GM06990 (cell line): ENCODE data around the gene TPPP2.

ENCODE experiments used
- DNase-seq: peaks from one replicate; pipeline ENCODE4 v3.0.0-alpha.2; 2011; ENCODE audit not compliant: insufficient read length; ENCODE audit errors: extremely low read depth
- H3K27me3 ChIP-seq: replicated peaks from 2 replicates; pipeline ENCODE4 v1.6.0; 2011; ENCODE audit warnings: low read length; ENCODE audit not compliant: control insufficient read depth, insufficient read depth
- H3K36me3 ChIP-seq: 2 replicates; pipeline ENCODE4 v1.5.1; 2011; ENCODE audit warnings: low read length; ENCODE audit not compliant: control insufficient read depth, insufficient read depth
- H3K4me3 ChIP-seq: replicated peaks from 2 replicates; pipeline ENCODE4 v1.5.1; 2011; ENCODE audit warnings: low read depth, mild to moderate bottlenecking, control low read depth, low read length
- CTCF ChIP-seq: IDR thresholded peaks from 2 replicates; pipeline ENCODE4 v1.5.1; 2011; ENCODE audit warnings: low read length, control low read depth, mild to moderate bottlenecking, inconsistent platforms; ENCODE audit not compliant: insufficient read depth, poor library complexity, severe bottlenecking

The TPPP2 gene

GRCh38 chr14:21023817-21024584 is 6.0 kb upstream of the TPPP2 start:
- no peak overlapping the region for H3K4me3 ChIP-seq
- DNase-seq, result no peak
- no peak for TF ChIP-seq CTCF
- H3K36me3 ChIP-seq, result no peaks in the 10 kb centered on the region
- H3K27me3 ChIP-seq, result peaks cover 4% of the 10 kb centered on the region

GRCh38 chr14:21024585-21025370 is 5.2 kb upstream of the TPPP2 start, which contains the start of gene NDRG2:
Gene NDRG2 (minus strand): TSS chr14:21025061. CDS start chr14:21023315, 1,746 bp downstream.
- no peak for TF ChIP-seq CTCF
- H3K36me3 ChIP-seq, result no peaks in the 10 kb centered on the region
- H3K27me3 ChIP-seq, result peaks cover 4% of the 10 kb centered on the region
- DNase-seq, result peak; percentile 31
- no peak within 1 kb of the TSS; the same call in 1 of the 2 replicates for H3K4me3 ChIP-seq

- Histone ChIP-seq H3K36me3 (no peaks in the 10 kb centered on the region), H3K27me3 (peaks cover 7% of the 10 kb centered on the region), H3K4me3 (no peak overlapping the region)
- no peak for TF ChIP-seq CTCF
- DNase-seq, result no peak
These were observed 4.4 kb upstream of the TPPP2 start for GRCh38 chr14:21025371-21026273.

GRCh38 chr14:21026274-21026987 is 3.6 kb upstream of the TPPP2 start:
- Histone ChIP-seq H3K27me3 (peaks cover 7% of the 10 kb centered on the region), H3K36me3 (no peaks in the 10 kb centered on the region), H3K4me3 (no peak overlapping the region)
- no peak for DNase-seq
- no peak for TF ChIP-seq CTCF

- Histone ChIP-seq H3K36me3 (no peaks in the 10 kb centered on the region), H3K4me3 (no peak overlapping the region), H3K27me3 (peaks cover 7% of the 10 kb centered on the region)
- no peak for DNase-seq
- TF ChIP-seq CTCF, result no peak
These were observed 3.1 kb upstream of the TPPP2 start for GRCh38 chr14:21026988-21027315.
